ENCODE measurements around the gene PCBP3.

DNA sequence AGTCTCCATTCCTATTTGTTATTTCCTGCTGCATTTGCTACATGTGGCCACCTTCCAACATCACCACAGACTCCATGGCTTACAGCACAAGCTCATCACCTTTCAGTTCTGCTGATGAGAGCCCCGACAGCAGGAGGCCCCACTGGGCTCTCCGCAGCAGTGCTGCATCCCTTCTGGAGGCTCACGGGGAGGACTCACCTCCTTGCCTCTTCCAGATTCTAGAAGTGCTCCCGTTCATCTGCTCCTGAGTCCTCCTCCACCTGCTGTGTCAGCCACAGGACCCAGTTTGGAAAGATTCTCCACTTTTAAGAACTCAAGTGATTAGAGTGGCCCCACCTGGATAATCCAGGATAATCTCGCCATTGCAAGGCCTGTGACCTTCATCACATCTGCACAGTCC, 167.6 kb downstream of the PCBP3 start:
- TF ChIP-seq, protein P1, sequence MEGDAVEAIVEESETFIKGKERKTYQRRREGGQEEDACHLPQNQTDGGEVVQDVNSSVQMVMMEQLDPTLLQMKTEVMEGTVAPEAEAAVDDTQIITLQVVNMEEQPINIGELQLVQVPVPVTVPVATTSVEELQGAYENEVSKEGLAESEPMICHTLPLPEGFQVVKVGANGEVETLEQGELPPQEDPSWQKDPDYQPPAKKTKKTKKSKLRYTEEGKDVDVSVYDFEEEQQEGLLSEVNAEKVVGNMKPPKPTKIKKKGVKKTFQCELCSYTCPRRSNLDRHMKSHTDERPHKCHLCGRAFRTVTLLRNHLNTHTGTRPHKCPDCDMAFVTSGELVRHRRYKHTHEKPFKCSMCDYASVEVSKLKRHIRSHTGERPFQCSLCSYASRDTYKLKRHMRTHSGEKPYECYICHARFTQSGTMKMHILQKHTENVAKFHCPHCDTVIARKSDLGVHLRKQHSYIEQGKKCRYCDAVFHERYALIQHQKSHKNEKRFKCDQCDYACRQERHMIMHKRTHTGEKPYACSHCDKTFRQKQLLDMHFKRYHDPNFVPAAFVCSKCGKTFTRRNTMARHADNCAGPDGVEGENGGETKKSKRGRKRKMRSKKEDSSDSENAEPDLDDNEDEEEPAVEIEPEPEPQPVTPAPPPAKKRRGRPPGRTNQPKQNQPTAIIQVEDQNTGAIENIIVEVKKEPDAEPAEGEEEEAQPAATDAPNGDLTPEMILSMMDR (IDR thresholded peaks at IDR 0.05): no peak
- no peak for TF ChIP-seq POLR2A (IDR thresholded peaks at IDR 0.05)
